Measurements from ENCODE around the gene TMEM131. TPM values are rescaled to one million over a fixed set of nuclear protein-coding genes. Genes with fewer than 3 reads are reported as not detected.
A peak's percentile ranks its signal among the peaks of the same experiment; 100 is the strongest.

The TMEM131 gene
- total and polyA plus RNA-seq, 2 of the 8 experiments (the other 6 are each of a cell fraction or from before 2014, with no cell fraction given) = 9.7 to 22.9 TPM

DNA sequence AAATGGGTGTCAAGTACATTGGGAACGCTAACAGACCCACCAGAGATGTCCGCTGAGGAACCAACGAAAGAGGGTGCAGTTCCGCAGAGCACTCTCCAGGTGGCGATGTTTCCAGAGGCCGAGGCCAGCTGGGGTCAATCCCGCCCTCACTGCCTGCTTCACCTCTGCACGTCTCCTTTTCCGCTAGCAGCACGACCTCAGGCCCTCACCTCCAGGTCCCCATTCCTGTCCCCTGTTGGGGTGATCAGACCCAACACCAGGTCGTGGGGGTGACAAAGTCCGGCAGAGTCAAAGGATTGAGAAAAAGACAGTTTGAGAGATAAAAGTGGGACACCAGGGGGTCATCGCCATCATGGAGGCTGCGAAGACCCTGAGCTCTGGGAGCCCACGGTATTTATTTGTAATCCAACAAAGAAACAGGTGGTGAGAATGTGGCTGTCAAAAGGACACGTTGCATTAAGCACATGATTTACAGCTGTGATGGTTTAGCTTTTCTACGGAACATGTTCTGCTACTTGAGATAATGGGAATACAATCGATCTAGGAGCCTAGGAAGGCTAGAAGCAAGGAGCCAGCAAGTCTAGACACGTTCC lies 255.1 kb downstream of the TMEM131 start (continued):
- TF ChIP-seq RFX5 (IDR thresholded peaks at IDR 0.05; ENCODE audit: borderline replicate concordance, low read depth, low read length) (no peak), SP4 (IDR thresholded peaks at IDR 0.05; ENCODE audit: low read length) (no peak), YY1 (IDR thresholded peaks at IDR 0.05; ENCODE audit: low read depth, low read length) (no peak), CHD2 (IDR thresholded peaks at IDR 0.05; ENCODE audit: low read length) (no peak), POLR2AphosphoS5 (IDR thresholded peaks at IDR 0.05; ENCODE audit: low read depth, low read length) (no peak), RBBP5 (IDR thresholded peaks at IDR 0.05; ENCODE audit: borderline replicate concordance, low read depth, low read length) (no peak), SIN3A (conservative IDR thresholded peaks at IDR 0.05 in 1 of 2, IDR thresholded peaks at IDR 0.05 in 1 of 2; ENCODE audit: low read depth in 1 of 2, low read length in 2 of 2) (no peak), SAP30 (IDR thresholded peaks at IDR 0.05; ENCODE audit: insufficient read depth, insufficient replicate concordance, low read length) (no peak), SUZ12 (IDR thresholded peaks at IDR 0.05; ENCODE audit: low read length) (no peak)
- TF ChIP-seq, protein P1, sequence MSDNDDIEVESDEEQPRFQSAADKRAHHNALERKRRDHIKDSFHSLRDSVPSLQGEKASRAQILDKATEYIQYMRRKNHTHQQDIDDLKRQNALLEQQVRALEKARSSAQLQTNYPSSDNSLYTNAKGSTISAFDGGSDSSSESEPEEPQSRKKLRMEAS (IDR thresholded peaks at IDR 0.05) = peak; percentile 3; the same call in 1 of the 2 replicates

Data from H1 (cell line).